ENCODE measurements around the gene AGBL1.

Gene AGBL1

GRCh38 chr15:86855307-86856291, 775.9 kb downstream of the AGBL1 start:
- DNase-seq (ENCODE audit: low read depth): no peak
- TF ChIP-seq CTCF (IDR thresholded peaks at IDR 0.05; ENCODE audit: low read depth, low read length, missing control alignments): no peak
- no peak overlapping the region for H3K4me3 ChIP-seq (ENCODE audit: low read depth, low read length)

GRCh38 chr15:86857701-86858100, 778.0 kb downstream of the AGBL1 start:
- H3K4me3 ChIP-seq (ENCODE audit: low read depth, low read length): no peak overlapping the region
- no peak for DNase-seq (ENCODE audit: low read depth)
- no peak for TF ChIP-seq CTCF (IDR thresholded peaks at IDR 0.05; ENCODE audit: low read depth, low read length, missing control alignments)

- no peak overlapping the region for H3K4me3 ChIP-seq (ENCODE audit: low read depth, low read length)
- no peak for TF ChIP-seq CTCF (IDR thresholded peaks at IDR 0.05; ENCODE audit: low read depth, low read length, missing control alignments)
- DNase-seq (ENCODE audit: low read depth): no peak
Observed at GRCh38 chr15:86863226-86863915, 783.7 kb downstream of the AGBL1 start.

- no peak for DNase-seq (ENCODE audit: low read depth)
- no peak for TF ChIP-seq CTCF (IDR thresholded peaks at IDR 0.05; ENCODE audit: low read depth, low read length, missing control alignments)
- no peak overlapping the region for H3K4me3 ChIP-seq (ENCODE audit: low read depth, low read length)
Observed at GRCh38 chr15:86865920-86866319, 786.2 kb downstream of the AGBL1 start.

- no peak for TF ChIP-seq CTCF (IDR thresholded peaks at IDR 0.05; ENCODE audit: low read depth, low read length, missing control alignments)
- no peak overlapping the region for H3K4me3 ChIP-seq (ENCODE audit: low read depth, low read length)
- no peak for DNase-seq (ENCODE audit: low read depth)
Observed at GRCh38 chr15:86870846-86871245, 791.2 kb downstream of the AGBL1 start.

- DNase-seq (ENCODE audit: low read depth): no peak
- TF ChIP-seq CTCF (IDR thresholded peaks at IDR 0.05; ENCODE audit: low read depth, low read length, missing control alignments): no peak
- no peak overlapping the region for H3K4me3 ChIP-seq (ENCODE audit: low read depth, low read length)
Observed at GRCh38 chr15:86871964-86872363, 792.3 kb downstream of the AGBL1 start.

Data from GM12864 (cell line).